ENCODE results near the gene TMEM214. TPM values are rescaled to one million over a fixed set of nuclear protein-coding genes. Genes with fewer than 3 reads are reported as not detected.

Gene TMEM214, protein sequence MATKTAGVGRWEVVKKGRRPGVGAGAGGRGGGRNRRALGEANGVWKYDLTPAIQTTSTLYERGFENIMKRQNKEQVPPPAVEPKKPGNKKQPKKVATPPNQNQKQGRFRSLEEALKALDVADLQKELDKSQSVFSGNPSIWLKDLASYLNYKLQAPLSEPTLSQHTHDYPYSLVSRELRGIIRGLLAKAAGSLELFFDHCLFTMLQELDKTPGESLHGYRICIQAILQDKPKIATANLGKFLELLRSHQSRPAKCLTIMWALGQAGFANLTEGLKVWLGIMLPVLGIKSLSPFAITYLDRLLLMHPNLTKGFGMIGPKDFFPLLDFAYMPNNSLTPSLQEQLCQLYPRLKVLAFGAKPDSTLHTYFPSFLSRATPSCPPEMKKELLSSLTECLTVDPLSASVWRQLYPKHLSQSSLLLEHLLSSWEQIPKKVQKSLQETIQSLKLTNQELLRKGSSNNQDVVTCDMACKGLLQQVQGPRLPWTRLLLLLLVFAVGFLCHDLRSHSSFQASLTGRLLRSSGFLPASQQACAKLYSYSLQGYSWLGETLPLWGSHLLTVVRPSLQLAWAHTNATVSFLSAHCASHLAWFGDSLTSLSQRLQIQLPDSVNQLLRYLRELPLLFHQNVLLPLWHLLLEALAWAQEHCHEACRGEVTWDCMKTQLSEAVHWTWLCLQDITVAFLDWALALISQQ
- total RNA-seq = 10 to 100 TPM; 52.7 to 63.7 TPM
- 41.2 TPM for polyA plus RNA-seq (2013, experiment 1 of 2)
- 39.0 TPM for polyA plus RNA-seq (2013, experiment 2 of 2)
- long read RNA-seq, experiment 1, partial matches to known transcripts = 6 of 16 reads
- long read RNA-seq, experiment 1, other reads (novel, unspliced or antisense) = 9 of 16 reads
- long read RNA-seq, experiment 2, transcript TMEM214-201 (17 exons, 2,990 nt) = major isoform, 87 of 136 reads
- long read RNA-seq, experiment 2, partial matches to known transcripts = 11 of 136 reads
- long read RNA-seq, experiment 2, other reads (novel, unspliced or antisense) = 32 of 136 reads
- long read RNA-seq, experiment 3, transcript TMEM214-201 (17 exons, 2,990 nt) = major isoform, 10 of 20 reads
- long read RNA-seq, experiment 3, partial matches to known transcripts = 5 of 20 reads
- long read RNA-seq, experiment 3, other reads (novel, unspliced or antisense) = 4 of 20 reads
- long read RNA-seq, experiment 4, partial matches to known transcripts = 0 of 4 reads
- long read RNA-seq, experiment 4, other reads (novel, unspliced or antisense) = 1 of 4 reads

GRCh38 chr2:27032495-27033252 is at the start of gene TMEM214:
Gene TMEM214, plus strand, starts transcription at chr2:27032965. Its CDS starts 51 bp downstream, at chr2:27033016.
- peaks cover 4% of the 10 kb centered on the region for H3K4me1 ChIP-seq (ENCODE audit: control insufficient read depth, insufficient read depth, low read length)
- Mint-ChIP-seq H3K9me3 (no peaks in the 10 kb centered on the region), H3K4me1 (peaks cover 9% of the 10 kb centered on the region), H3K27ac (peak within 1 kb of the TSS; percentile 91), H3K36me3 (ENCODE audit: low read depth) (peaks cover 28% of the 10 kb centered on the region), H3K4me3 (peak within 1 kb of the TSS; percentile 95), H3K27me3 (ENCODE audit: insufficient read depth) (no peaks in the 10 kb centered on the region)
- peak within 1 kb of the TSS; percentile 99 for H3K4me3 ChIP-seq (ENCODE audit: low read length)
- peaks cover 35% of the 10 kb centered on the region for H3K36me3 ChIP-seq (ENCODE audit: control insufficient read depth, insufficient read depth, low read length)
- peak within 1 kb of the TSS; percentile 72 for H3K9ac ChIP-seq (ENCODE audit: extremely low read depth, low read length, poor library complexity, severe bottlenecking)
- H3K27me3 ChIP-seq (ENCODE audit: control insufficient read depth, insufficient read depth, low read length, poor library complexity, severe bottlenecking) = no peaks in the 10 kb centered on the region
- no peak within 1 kb of the TSS for H3K27ac ChIP-seq (ENCODE audit: low read depth, low read length)
- TF ChIP-seq, protein P1, sequence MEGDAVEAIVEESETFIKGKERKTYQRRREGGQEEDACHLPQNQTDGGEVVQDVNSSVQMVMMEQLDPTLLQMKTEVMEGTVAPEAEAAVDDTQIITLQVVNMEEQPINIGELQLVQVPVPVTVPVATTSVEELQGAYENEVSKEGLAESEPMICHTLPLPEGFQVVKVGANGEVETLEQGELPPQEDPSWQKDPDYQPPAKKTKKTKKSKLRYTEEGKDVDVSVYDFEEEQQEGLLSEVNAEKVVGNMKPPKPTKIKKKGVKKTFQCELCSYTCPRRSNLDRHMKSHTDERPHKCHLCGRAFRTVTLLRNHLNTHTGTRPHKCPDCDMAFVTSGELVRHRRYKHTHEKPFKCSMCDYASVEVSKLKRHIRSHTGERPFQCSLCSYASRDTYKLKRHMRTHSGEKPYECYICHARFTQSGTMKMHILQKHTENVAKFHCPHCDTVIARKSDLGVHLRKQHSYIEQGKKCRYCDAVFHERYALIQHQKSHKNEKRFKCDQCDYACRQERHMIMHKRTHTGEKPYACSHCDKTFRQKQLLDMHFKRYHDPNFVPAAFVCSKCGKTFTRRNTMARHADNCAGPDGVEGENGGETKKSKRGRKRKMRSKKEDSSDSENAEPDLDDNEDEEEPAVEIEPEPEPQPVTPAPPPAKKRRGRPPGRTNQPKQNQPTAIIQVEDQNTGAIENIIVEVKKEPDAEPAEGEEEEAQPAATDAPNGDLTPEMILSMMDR (conservative IDR thresholded peaks at IDR 0.05) = peak; percentile 58
- WGBS, 2 experiments (ENCODE audit: insufficient coverage in 1 of 2, insufficient read length in 1 of 2) = 0 to 1% methylated on average over 25 to 76 of the region's 76 CpGs
- peak; percentile 92 for DNase-seq
- no peaks in the 10 kb centered on the region for H3K9me3 ChIP-seq (ENCODE audit: control insufficient read depth, low read length)

DNA sequence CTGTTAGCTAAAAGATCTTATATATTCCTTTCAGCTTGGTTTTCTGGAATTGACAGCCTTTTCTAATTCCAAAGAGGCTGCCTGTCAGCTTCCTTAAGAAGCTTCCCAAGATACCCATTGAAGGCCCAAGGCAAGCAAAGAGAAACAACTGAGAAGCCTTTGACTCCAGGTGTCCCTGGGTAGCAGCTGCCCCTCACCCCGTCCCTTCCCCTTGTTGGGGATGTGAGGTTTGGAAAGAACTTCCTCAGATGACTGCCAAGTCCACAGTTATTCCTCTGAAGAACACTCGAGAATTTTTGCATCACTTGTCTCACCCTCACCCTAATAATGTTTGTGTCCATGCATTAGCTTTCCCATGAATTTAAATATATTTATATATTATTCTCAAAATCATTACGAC is 49.0 kb upstream of the TMEM214 start:
- Mint-ChIP-seq H3K27ac (no peak overlapping the region), H3K27me3 (ENCODE audit: insufficient read depth) (peaks cover 8% of the 10 kb centered on the region), H3K36me3 (ENCODE audit: low read depth) (no peaks in the 10 kb centered on the region), H3K4me1 (peaks cover 6% of the 10 kb centered on the region), H3K4me3 (no peak overlapping the region), H3K9me3 (no peaks in the 10 kb centered on the region)
- TF ChIP-seq, protein P1 (conservative IDR thresholded peaks at IDR 0.05) = no peak
- no peaks in the 10 kb centered on the region for H3K9me3 ChIP-seq (ENCODE audit: control insufficient read depth, low read length)
- H3K27ac ChIP-seq (ENCODE audit: low read depth, low read length) = no peak overlapping the region
- H3K9ac ChIP-seq (ENCODE audit: extremely low read depth, low read length, poor library complexity, severe bottlenecking) = no peak overlapping the region
- 80 to 84% methylated on average over 1 to 2 of the region's 3 CpGs for WGBS, 2 experiments (ENCODE audit: insufficient coverage in 1 of 2, insufficient read length in 1 of 2)
- no peaks in the 10 kb centered on the region for H3K4me1 ChIP-seq (ENCODE audit: control insufficient read depth, insufficient read depth, low read length)
- H3K36me3 ChIP-seq (ENCODE audit: control insufficient read depth, insufficient read depth, low read length) = no peaks in the 10 kb centered on the region
- no peaks in the 10 kb centered on the region for H3K27me3 ChIP-seq (ENCODE audit: control insufficient read depth, insufficient read depth, low read length, poor library complexity, severe bottlenecking)
- H3K4me3 ChIP-seq (ENCODE audit: low read length) = no peak overlapping the region
- no peak for DNase-seq

All from endodermal cell (in vitro differentiated cells).